Uterus (tissue), 4 donors: Measurements from ENCODE around the gene ARID3B. TPM values are rescaled to one million over a fixed set of nuclear protein-coding genes. Genes with fewer than 3 reads are reported as not detected.

Experiments used
- DNase-seq, 2 donors: peaks; one replicate each; pipeline ENCODE4 v3.0.0-alpha.2; 2019 to 2020
- H3K27ac ChIP-seq, 2 donors: fragments of 200-600 bp; sonication (generic); 1 replicate in 1 of 2; 2 replicates in 1 of 2; pipeline ENCODE4 v1.5.1; 2016 to 2018
- H3K27me3 ChIP-seq, 2 donors: fragments of 200-600 bp; sonication (generic); one replicate each; pipeline ENCODE4 v1.5.1; 2018 to 2019; ENCODE audit warnings: control low read depth in 1 of 2
- H3K36me3 ChIP-seq, 2 donors: fragments of 200-600 bp; sonication (generic); one replicate each; pipeline ENCODE4 v1.5.1; 2019; ENCODE audit warnings: control low read depth in 1 of 2
- H3K4me1 ChIP-seq, 2 donors: fragments of 200-600 bp; sonication (generic); one replicate each; pipeline ENCODE4 v1.5.1; 2018 to 2019; ENCODE audit warnings: control low read depth in 1 of 2
- H3K4me3 ChIP-seq, 2 donors: fragments of 200-600 bp; sonication (generic); 1 replicate in 1 of 2; 2 replicates in 1 of 2; pipeline ENCODE4 v1.5.1; 2018 to 2019; ENCODE audit warnings: mild to moderate bottlenecking in 1 of 2
- H3K9me3 ChIP-seq, 2 donors: fragments of 200-600 bp; sonication (generic); one replicate each; pipeline ENCODE4 v1.5.1; 2019; ENCODE audit warnings: control low read depth in 1 of 2
- POLR2A ChIP-seq, 2 donors: fragments of 450-650 bp; IDR thresholded peaks; one replicate each; pipeline ENCODE4 v1.6.1; 2016; ENCODE audit warnings: antibody characterized with exemption in 2 of 2, mild to moderate bottlenecking in 1 of 2, moderate library complexity in 1 of 2
- intact Hi-C: fragments of 100-400 bp; cut with DNase I; formaldehyde crosslinking; loops from one replicate; pipeline ENCODE4 v1.15.1; 2023; ENCODE audit warnings: low total_unique reads
- total RNA-seq, 4 donors: library from RNA; depleted of rRNA in 3 of 4; stranded (reverse); fragments of >200 nt in 3 of 4; gene quantifications; one replicate each; pipeline versions ENCODE4 v1.1.0 to v1.2.4, GENCODE V29; 2014 to 2023
- TF ChIP-seq, protein P1 (sequence below), 4 experiments: fragments of 200-600 bp in 2 of 4; fragments of 450-650 bp in 2 of 4; sonication (generic) in 2 of 4; IDR thresholded peaks; one replicate each; pipeline ENCODE4 v1.5.1; 2016 to 2019; ENCODE audit warnings: antibody characterized with exemption in 4 of 4, mild to moderate bottlenecking in 2 of 4, moderate library complexity in 1 of 4
- donor health status: DM: yes; HTN: yes; CAD: no.

ARID3B gene
- total RNA-seq, 4 donors from 2014 or later: 1.5 to 8.8 (median 3.7) TPM

DNA sequence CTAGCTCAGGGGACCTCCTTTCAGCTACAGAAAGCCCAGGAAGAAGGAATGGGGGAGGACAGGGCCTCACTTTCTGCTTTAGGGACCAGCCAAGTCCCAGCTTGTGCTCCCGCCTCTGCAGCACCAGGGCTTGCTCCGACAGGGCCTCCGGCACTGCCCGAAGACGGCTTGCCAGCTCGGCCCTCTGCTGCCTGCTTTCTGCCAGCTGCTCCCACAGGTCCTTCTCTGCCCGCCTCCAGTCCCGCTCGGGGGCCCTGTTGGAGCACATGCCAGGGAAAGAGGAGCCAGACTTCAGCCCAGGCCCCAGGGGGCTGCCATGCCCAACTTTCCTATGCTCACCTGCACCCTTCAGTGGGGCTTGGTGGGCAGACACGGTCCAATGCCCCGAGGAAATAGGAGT is 70.3 kb downstream of the ARID3B start:
- intact Hi-C loops: no loop called here
- Histone ChIP-seq H3K27me3 (no peaks in the 10 kb centered on the region), H3K27ac (no peak overlapping the region), H3K4me1 (no peaks in the 10 kb centered on the region), H3K4me3 (no peak overlapping the region), H3K36me3 (no peaks in the 10 kb centered on the region), H3K9me3 (no peaks in the 10 kb centered on the region)
- TF ChIP-seq POLR2A (IDR thresholded peaks at IDR 0.05): no peak
- TF ChIP-seq, protein P1, sequence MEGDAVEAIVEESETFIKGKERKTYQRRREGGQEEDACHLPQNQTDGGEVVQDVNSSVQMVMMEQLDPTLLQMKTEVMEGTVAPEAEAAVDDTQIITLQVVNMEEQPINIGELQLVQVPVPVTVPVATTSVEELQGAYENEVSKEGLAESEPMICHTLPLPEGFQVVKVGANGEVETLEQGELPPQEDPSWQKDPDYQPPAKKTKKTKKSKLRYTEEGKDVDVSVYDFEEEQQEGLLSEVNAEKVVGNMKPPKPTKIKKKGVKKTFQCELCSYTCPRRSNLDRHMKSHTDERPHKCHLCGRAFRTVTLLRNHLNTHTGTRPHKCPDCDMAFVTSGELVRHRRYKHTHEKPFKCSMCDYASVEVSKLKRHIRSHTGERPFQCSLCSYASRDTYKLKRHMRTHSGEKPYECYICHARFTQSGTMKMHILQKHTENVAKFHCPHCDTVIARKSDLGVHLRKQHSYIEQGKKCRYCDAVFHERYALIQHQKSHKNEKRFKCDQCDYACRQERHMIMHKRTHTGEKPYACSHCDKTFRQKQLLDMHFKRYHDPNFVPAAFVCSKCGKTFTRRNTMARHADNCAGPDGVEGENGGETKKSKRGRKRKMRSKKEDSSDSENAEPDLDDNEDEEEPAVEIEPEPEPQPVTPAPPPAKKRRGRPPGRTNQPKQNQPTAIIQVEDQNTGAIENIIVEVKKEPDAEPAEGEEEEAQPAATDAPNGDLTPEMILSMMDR (IDR thresholded peaks at IDR 0.05): no peak
- DNase-seq: no peak

DNA sequence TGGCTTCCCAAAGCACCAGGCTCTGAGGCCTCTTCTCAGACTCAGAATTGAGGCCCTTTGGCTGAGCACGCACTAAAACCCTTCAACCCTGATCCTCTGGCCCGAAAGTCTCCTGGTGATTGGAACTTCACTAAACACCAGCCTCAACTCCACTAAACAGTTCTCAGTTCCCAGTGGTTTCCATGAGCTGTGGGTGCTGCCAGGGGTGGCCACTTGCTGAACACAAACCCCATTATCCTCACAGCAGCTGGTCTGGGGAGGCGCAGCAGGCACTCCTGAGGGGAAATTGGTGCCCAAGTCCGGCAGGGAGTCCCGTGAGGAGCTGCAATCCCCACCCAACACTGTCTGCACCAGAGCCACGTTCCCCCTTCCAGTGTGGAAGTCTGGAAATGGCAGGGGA is 70.8 kb downstream of the ARID3B start:
- intact Hi-C loops: no loop called here

DNA sequence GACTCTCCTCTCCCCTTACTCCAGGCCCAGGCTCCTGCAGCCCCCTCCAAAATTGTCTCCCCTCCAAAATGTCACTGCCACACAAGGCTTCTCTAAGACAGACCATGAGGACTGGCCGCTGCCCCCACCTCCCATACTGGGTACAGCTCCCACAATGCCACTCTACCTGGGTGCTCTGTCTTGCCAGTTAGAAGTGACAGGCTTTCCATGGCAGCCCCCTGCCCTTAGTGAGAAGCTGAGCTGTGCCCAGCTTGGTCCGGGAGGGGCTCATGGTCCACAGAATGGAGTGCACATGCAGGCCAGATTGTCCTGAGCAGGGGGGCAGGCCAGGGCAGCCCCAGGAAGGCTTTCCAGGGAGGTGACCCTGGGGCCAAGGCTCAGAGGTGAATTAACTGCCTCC is 71.7 kb downstream of the ARID3B start:
- no peaks in the 10 kb centered on the region for H3K36me3 ChIP-seq
- no peak for DNase-seq
- TF ChIP-seq POLR2A (IDR thresholded peaks at IDR 0.05): no peak
- TF ChIP-seq, protein P1 (IDR thresholded peaks at IDR 0.05): no peak

More for the DNA sequence above, 70.8 kb downstream of the ARID3B start:
- TF ChIP-seq, protein P1 (IDR thresholded peaks at IDR 0.05): no peak
- no peak for TF ChIP-seq POLR2A (IDR thresholded peaks at IDR 0.05)
- Histone ChIP-seq H3K27me3 (no peaks in the 10 kb centered on the region), H3K27ac (no peak overlapping the region), H3K4me3 (no peak overlapping the region), H3K4me1 (no peaks in the 10 kb centered on the region), H3K36me3 (no peaks in the 10 kb centered on the region), H3K9me3 (no peaks in the 10 kb centered on the region)
- DNase-seq: no peak

DNA sequence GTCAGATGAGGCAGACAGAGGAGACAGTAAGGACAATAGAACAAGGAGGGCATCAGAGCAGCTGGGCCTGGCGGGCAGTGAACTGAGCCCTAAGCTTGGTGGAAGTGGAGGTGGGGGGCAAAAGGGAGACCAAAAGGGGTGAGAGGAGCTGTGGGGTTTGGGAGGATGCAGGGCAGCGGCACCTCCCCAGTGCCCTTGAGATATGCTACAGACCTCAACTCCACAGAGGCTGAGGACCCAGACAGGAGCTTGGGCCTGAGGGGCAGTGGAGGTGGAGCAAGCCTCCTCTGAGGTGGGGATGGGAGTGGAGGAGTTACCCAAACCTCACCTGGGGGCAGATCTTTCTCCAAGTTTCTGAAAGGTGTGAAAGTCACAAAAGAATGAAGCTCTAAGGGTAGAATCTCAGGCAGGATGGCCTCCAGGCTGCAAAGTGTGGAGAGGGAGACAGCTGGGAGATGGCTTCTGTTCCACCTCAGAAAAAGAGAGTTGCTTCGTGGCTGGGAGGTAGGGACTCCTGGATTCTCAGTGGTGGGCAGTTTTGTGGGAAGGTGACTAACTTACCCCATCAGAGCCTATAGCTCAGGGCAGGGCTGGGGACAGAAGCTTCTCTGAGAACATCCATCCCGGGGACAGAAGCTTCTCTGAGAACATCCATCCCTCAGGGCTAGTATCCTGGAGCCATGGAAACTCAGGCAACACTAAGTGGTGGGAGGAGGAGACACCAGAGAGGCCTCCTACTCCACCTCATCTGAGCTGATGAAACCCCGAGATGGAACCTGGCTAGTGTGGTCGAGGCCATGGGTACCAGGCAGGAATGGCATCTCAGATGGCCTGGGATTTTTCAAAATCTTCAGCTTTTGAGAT is 72.3 kb downstream of the ARID3B start:
- Histone ChIP-seq H3K27ac (peak overlapping the region in 1 of 2 donors; percentile 94), H3K36me3 (no peaks in the 10 kb centered on the region), H3K27me3 (no peaks in the 10 kb centered on the region), H3K4me1 (peaks cover 0 to 7% of the 10 kb centered on the region in 2 donors), H3K4me3 (no peak overlapping the region), H3K9me3 (no peaks in the 10 kb centered on the region)
- DNase-seq: no peak
- no peak for TF ChIP-seq POLR2A (IDR thresholded peaks at IDR 0.05)
- TF ChIP-seq, protein P1 (IDR thresholded peaks at IDR 0.05): no peak
- intact Hi-C loops: no loop called here

More for the DNA sequence above, 71.7 kb downstream of the ARID3B start:
- intact Hi-C loops: no loop called here
- Histone ChIP-seq H3K9me3 (no peaks in the 10 kb centered on the region), H3K27ac (no peak overlapping the region), H3K4me1 (peaks cover 0 to 1% of the 10 kb centered on the region in 2 donors), H3K27me3 (no peaks in the 10 kb centered on the region), H3K4me3 (no peak overlapping the region)

DNA sequence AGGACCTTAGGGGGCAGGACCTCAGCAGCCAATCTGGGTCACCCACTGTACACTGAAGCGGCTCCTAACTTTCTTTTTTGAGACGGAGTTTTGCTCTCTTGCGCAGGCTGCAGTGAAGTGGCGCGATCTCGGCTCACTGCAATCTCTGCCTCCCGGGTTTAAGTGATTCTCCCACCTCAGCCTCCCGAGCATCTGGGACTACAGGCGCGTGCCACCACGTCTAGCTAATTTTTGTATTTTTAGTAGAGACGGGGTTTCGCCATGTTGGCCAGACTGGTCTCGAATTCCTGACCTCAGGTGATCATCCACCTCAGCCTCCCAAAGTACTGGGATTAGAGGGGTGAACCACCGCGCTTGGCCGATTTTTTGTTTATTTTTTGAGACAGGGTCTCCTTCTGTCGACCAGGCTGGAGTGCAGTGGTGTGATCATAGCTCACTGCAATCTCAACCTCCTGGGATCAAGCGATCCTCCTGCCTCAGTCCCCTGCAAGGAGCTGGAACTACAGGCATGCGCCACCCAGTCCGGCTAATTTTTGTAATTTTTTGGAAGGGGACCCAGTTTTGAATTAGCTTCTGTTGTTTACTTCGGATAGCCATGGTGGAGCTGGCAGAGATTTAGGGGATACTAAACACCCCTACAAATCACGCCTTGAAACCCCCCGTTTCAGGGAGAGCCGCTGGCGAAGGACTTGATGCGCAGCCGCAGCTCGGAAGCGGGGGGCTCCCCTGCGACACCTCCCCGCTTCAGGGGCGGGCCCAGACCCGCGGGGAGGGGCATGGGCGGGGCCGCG is 73.1 kb downstream of the ARID3B start:
- Histone ChIP-seq H3K36me3 (no peaks in the 10 kb centered on the region), H3K9me3 (no peaks in the 10 kb centered on the region), H3K4me1 (peaks cover 0 to 7% of the 10 kb centered on the region in 2 donors), H3K27me3 (no peaks in the 10 kb centered on the region), H3K27ac (peak overlapping the region; percentile 82 to 94), H3K4me3 (peak overlapping the region; percentile 71 to 86)
- peak; percentile 81 to 91 for DNase-seq
- intact Hi-C loops: no loop called here
- TF ChIP-seq, protein P1 (IDR thresholded peaks at IDR 0.05): no peak
- no peak for TF ChIP-seq POLR2A (IDR thresholded peaks at IDR 0.05)
